IMR-90 (cell line): ENCODE results near the gene IDI2. TPM values are rescaled to one million over a fixed set of nuclear protein-coding genes. Genes with fewer than 3 reads are reported as not detected.

Experiments
- ATAC-seq: fragments of 200-7000 bp; cut with Tn5 transposase; 2 replicates; pipeline ENCODE4 v1.9.1; 2020; ENCODE audit warnings: low read depth, mild to moderate bottlenecking, moderate library complexity
- BruUV-seq: library from RNA; stranded (reverse); fragments of 400-500 nt; replicated peaks from 2 replicates; lab custom pipeline; 2021; lab: Mats Ljungman, UMichigan
- CTCF ChIA-PET: fragments of 300-600 bp; formaldehyde crosslinking; extraction: SDS; loops from one replicate; lab custom pipeline; 2021; ENCODE audit warnings: antibody characterized with exemption; lab: Yijun Ruan, JAX
- POLR2A ChIA-PET: fragments of 300-600 bp; sonication (Branson Sonifier 250); formaldehyde crosslinking; loops from one replicate; lab custom pipeline; 2022; ENCODE audit warnings: antibody characterized with exemption; ENCODE audit not compliant: unreplicated experiment; lab: Charles Lee
- DNase-seq: peaks from one replicate; pipeline ENCODE4 v3.0.0; 2013
- H2AFZ ChIP-seq: replicated peaks from 2 replicates; pipeline ENCODE3; 2013; ENCODE audit warnings: low read length, mild to moderate bottlenecking; ENCODE audit not compliant: poor library complexity
- H2AK5ac ChIP-seq: 2 replicates; pipeline ENCODE4 v1.6.1; 2013; ENCODE audit warnings: low read depth, low read length, inconsistent platforms
- H2AK9ac ChIP-seq: replicated peaks from 2 replicates; pipeline ENCODE3; 2013; ENCODE audit warnings: mild to moderate bottlenecking, low read depth, low read length, moderate library complexity; ENCODE audit not compliant: poor library complexity
- H2BK120ac ChIP-seq: 2 replicates; pipeline ENCODE4 v1.6.1; 2013; ENCODE audit warnings: low read depth, low read length, inconsistent platforms
- H2BK15ac ChIP-seq: 3 replicates; pipeline ENCODE4 v1.6.1; 2013; ENCODE audit warnings: low read depth, low read length, inconsistent platforms
- H2BK20ac ChIP-seq: 2 replicates; pipeline ENCODE4 v1.6.1; 2013; ENCODE audit warnings: low read depth, mild to moderate bottlenecking, inconsistent platforms, low read length, moderate library complexity
- H2BK5ac ChIP-seq: 2 replicates; pipeline ENCODE4 v1.6.1; 2013; ENCODE audit warnings: mild to moderate bottlenecking, low read depth, low read length, inconsistent platforms; ENCODE audit not compliant: poor library complexity, severe bottlenecking
- H3K14ac ChIP-seq: replicated peaks from 2 replicates; pipeline ENCODE4 v1.6.1; 2013; ENCODE audit warnings: low read depth, low read length, inconsistent platforms
- H3K18ac ChIP-seq: 2 replicates; pipeline ENCODE4 v1.6.1; 2013; ENCODE audit warnings: low read depth, low read length, control low read depth
- H3K23ac ChIP-seq: 2 replicates; pipeline ENCODE4 v1.6.1; 2013; ENCODE audit warnings: low read depth, low read length, inconsistent platforms
- H3K27ac ChIP-seq: 2 replicates; pipeline ENCODE4 v1.5.1; 2013; ENCODE audit warnings: mild to moderate bottlenecking, control low read depth, low read length; ENCODE audit not compliant: insufficient read depth
- H3K27me3 ChIP-seq: 2 replicates; pipeline ENCODE4 v1.6.1; 2013; ENCODE audit warnings: low read length; ENCODE audit not compliant: control insufficient read depth, insufficient read depth
- H3K36me3 ChIP-seq: 2 replicates; pipeline ENCODE4 v1.6.1; 2013; ENCODE audit warnings: low read length, mixed read lengths; ENCODE audit not compliant: control insufficient read depth, insufficient read depth
- H3K4ac ChIP-seq: 2 replicates; pipeline ENCODE4 v1.6.1; 2013; ENCODE audit warnings: low read depth, low read length, inconsistent platforms
- H3K4me1 ChIP-seq: 2 replicates; pipeline ENCODE4 v1.6.1; 2013; ENCODE audit warnings: low read length, mixed read lengths; ENCODE audit not compliant: control insufficient read depth, insufficient read depth
- H3K4me2 ChIP-seq: 2 replicates; pipeline ENCODE4 v1.6.1; 2013; ENCODE audit warnings: low read depth, mild to moderate bottlenecking, control low read depth, low read length, moderate library complexity
- H3K4me3 ChIP-seq: 2 replicates; pipeline ENCODE4 v1.5.1; 2013; ENCODE audit warnings: low read depth, mild to moderate bottlenecking, control low read depth, low read length, moderate library complexity; ENCODE audit not compliant: insufficient read depth
- H3K56ac ChIP-seq: 2 replicates; pipeline ENCODE4 v1.6.1; 2013; ENCODE audit warnings: low read length, inconsistent platforms; ENCODE audit not compliant: insufficient read depth; ENCODE audit errors: extremely low read depth
- H3K79me1 ChIP-seq, 2 experiments: 2 replicates each; pipeline ENCODE4 v1.6.1; 2013; ENCODE audit warnings: low read length in 2 of 2, inconsistent platforms in 1 of 2, low read depth in 1 of 2
- H3K9ac ChIP-seq: 2 replicates; pipeline ENCODE4 v1.6.1; 2013; ENCODE audit warnings: low read depth, low read length, control low read depth
- H3K9me1 ChIP-seq: 2 replicates; pipeline ENCODE4 v1.6.1; 2013; ENCODE audit warnings: low read length, inconsistent platforms; ENCODE audit not compliant: insufficient read depth
- H3K9me3 ChIP-seq: 2 replicates; pipeline ENCODE4 v1.6.1; 2013; ENCODE audit warnings: low read length; ENCODE audit not compliant: control insufficient read depth, insufficient read depth
- H4K20me1 ChIP-seq: 2 replicates; pipeline ENCODE4 v1.6.1; 2013; ENCODE audit warnings: low read length, inconsistent platforms; ENCODE audit not compliant: insufficient read depth
- H4K5ac ChIP-seq: 2 replicates; pipeline ENCODE4 v1.6.1; 2013; ENCODE audit warnings: mild to moderate bottlenecking, low read depth, low read length, control low read depth
- H4K8ac ChIP-seq, 2 experiments: 2 replicates each; pipeline ENCODE4 v1.6.1; 2013; ENCODE audit warnings: low read depth in 2 of 2, low read length in 2 of 2, control low read depth in 1 of 2, inconsistent platforms in 1 of 2
- H4K91ac ChIP-seq: 2 replicates; pipeline ENCODE4 v1.6.1; 2013; ENCODE audit warnings: low read depth, low read length, inconsistent platforms; ENCODE audit not compliant: insufficient read depth
- BHLHE40 ChIP-seq: fragments of 150-350 bp; IDR thresholded peaks from 2 replicates; pipeline ENCODE4 v1.6.1; 2016; ENCODE audit warnings: mild to moderate bottlenecking, low read depth, low read length
- CHD1 ChIP-seq: IDR thresholded peaks from 2 replicates; pipeline ENCODE4 v1.6.1; 2012; ENCODE audit warnings: low read depth, low read length, improper control_type of control experiment
- FOS ChIP-seq: fragments of 150-350 bp; IDR thresholded peaks from 2 replicates; pipeline ENCODE4 v1.6.1; 2016; ENCODE audit warnings: low read depth, low read length
- MAFK ChIP-seq: IDR thresholded peaks from 2 replicates; pipeline ENCODE4 v1.6.1; 2012; ENCODE audit warnings: low read depth, low read length, improper control_type of control experiment
- MAZ ChIP-seq: IDR thresholded peaks from 2 replicates; pipeline ENCODE4 v1.6.1; 2012; ENCODE audit warnings: low read depth, mild to moderate bottlenecking, low read length, improper control_type of control experiment, moderate library complexity, borderline replicate concordance
- MXI1 ChIP-seq: IDR thresholded peaks from 2 replicates; pipeline ENCODE4 v1.6.1; 2012; ENCODE audit warnings: low read depth, mild to moderate bottlenecking, low read length, moderate library complexity, borderline replicate concordance
- NFE2L2 ChIP-seq: fragments of 150-350 bp; IDR thresholded peaks from 2 replicates; pipeline ENCODE4 v1.6.1; 2016; ENCODE audit warnings: low read depth, mild to moderate bottlenecking, low read length
- POLR2A ChIP-seq: IDR thresholded peaks from 2 replicates; pipeline ENCODE4 v1.6.1; 2012; ENCODE audit warnings: mild to moderate bottlenecking, low read depth, low read length
- RCOR1 ChIP-seq: IDR thresholded peaks from 2 replicates; pipeline ENCODE4 v1.6.1; 2012; ENCODE audit warnings: mild to moderate bottlenecking, low read length, improper control_type of control experiment; ENCODE audit not compliant: insufficient replicate concordance
- RFX5 ChIP-seq: IDR thresholded peaks from 2 replicates; pipeline ENCODE4 v1.8.0; 2012; ENCODE audit warnings: low read depth, mild to moderate bottlenecking, low read length, moderate library complexity
- SMC3 ChIP-seq: fragments of 150-350 bp; IDR thresholded peaks from 2 replicates; pipeline ENCODE4 v1.6.1; 2016; ENCODE audit warnings: low read depth, mild to moderate bottlenecking, antibody characterized with exemption, low read length, moderate library complexity
- WGBS, 2 experiments: methylation state at CpG; one replicate each; pipeline versions ENCODE4 v1.1.5 to v1.1.7; 2013; ENCODE audit warnings: missing lambda C conversion rate in 2 of 2; ENCODE audit not compliant: insufficient read length in 1 of 2; ENCODE audit errors: extremely low coverage in 2 of 2; 5-methylcytosine and 5-hydroxymethylcytosine counted together
- dilution Hi-C: fragments of 300-500 bp; cut with HindIII; formaldehyde crosslinking; loops from one replicate; pipeline ENCODE4 v1.14.3; 2018; ENCODE audit warnings: low sequenced_read_pairs; ENCODE audit not compliant: unreplicated experiment
- in situ Hi-C: fragments of 300-500 bp; cut with MboI; formaldehyde crosslinking; loops from 3 replicates; pipeline ENCODE4 v1.14.3; 2019; ENCODE audit warnings: low sequenced_read_pairs, inconsistent platforms, mixed read lengths
- intact Hi-C: fragments of 100-400 bp; cut with micrococcal nuclease; formaldehyde crosslinking; loops from 2 replicates; pipeline ENCODE4 v1.10.0; 2022
- polyA plus RNA-seq, 3 experiments: library from polyadenylated mRNA; depleted of rRNA; stranded (reverse); fragments of >200 nt; gene quantifications; 2 replicates each; pipeline ENCODE4 v1.2.3, GENCODE V29; 2012; ENCODE audit warnings: low replicate concordance in 1 of 3
- total RNA-seq: library from RNA; depleted of rRNA; stranded (reverse); fragments of >200 nt; gene quantifications from 2 replicates; pipeline ENCODE4 v1.2.3, GENCODE V29; 2012
- TF ChIP-seq, protein P1 (sequence below): conservative IDR thresholded peaks from 2 replicates; pipeline ENCODE4 v1.5.1; 2012; ENCODE audit warnings: mild to moderate bottlenecking, low read depth, low read length, improper control_type of control experiment
- TF ChIP-seq, protein P2 (sequence below): fragments of 150-350 bp; IDR thresholded peaks from 2 replicates; pipeline ENCODE4 v1.6.1; 2016; ENCODE audit warnings: low read depth, mild to moderate bottlenecking, low read length, moderate library complexity, borderline replicate concordance
- TF ChIP-seq, protein P3 (sequence below): fragments of 150-350 bp; IDR thresholded peaks from 2 replicates; pipeline ENCODE4 v1.6.1; 2017; ENCODE audit warnings: mild to moderate bottlenecking, antibody characterized with exemption, low read length, low read depth

Gene IDI2
- total and polyA plus RNA-seq, 2 of the 4 experiments (the other 2 are of a cell fraction): not detected

DNA sequence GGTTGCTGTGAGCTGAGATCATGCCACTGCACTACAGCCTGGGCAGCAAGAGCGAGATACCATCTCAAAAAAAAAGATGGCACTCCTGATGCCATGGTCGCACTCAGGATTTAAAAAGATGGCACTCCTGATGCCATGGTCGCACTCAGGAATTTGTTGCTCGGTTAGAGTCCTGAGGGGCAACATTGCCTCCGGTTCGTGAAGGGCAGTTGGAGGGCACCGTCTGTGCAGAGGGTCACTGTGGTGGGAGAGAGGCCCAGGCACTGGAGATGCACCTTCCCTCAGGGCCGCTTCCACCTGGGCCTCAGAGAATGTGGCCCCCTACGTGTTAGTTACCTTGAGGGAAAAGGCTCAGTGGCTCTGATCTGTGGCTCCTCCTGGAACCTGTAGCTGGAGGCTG is 19.1 kb downstream of the IDI2 start:
- H2AFZ ChIP-seq: no peak overlapping the region
- no peak overlapping the region for H3K14ac ChIP-seq
- H3K79me1 ChIP-seq: peaks cover 29 to 43% of the 10 kb centered on the region in 2 experiments
- no peak overlapping the region for H3K56ac ChIP-seq
- BruUV-seq: no TSS peak
- no peak overlapping the region for H3K4ac ChIP-seq
- no peak overlapping the region for H3K9ac ChIP-seq
- no peak overlapping the region for H2BK120ac ChIP-seq
- DNase-seq: no peak
- CTCF ChIA-PET: no interaction called here
- no peak overlapping the region for H3K4me3 ChIP-seq
- no peak overlapping the region for H4K8ac ChIP-seq
- no peak for ATAC-seq
- H2BK15ac ChIP-seq: no peak overlapping the region
- H3K23ac ChIP-seq: no peak overlapping the region
- no peak overlapping the region for H4K5ac ChIP-seq
- H4K20me1 ChIP-seq: peaks cover 26% of the 10 kb centered on the region
- no peak overlapping the region for H4K91ac ChIP-seq
- dilution Hi-C loops (no loop called here), in situ Hi-C loops (no loop called here), intact Hi-C loops (no loop called here)
- H2BK5ac ChIP-seq: no peak overlapping the region
- WGBS, 2 experiments: 91% methylated on average over 3 of the region's 9 CpGs; no CpG with 5 or more reads in 1 of the 2 experiments
- H3K36me3 ChIP-seq: peaks cover 65% of the 10 kb centered on the region
- no peaks in the 10 kb centered on the region for H3K4me1 ChIP-seq
- POLR2A ChIA-PET: no interaction called here
- TF ChIP-seq FOS: no peak
- TF ChIP-seq POLR2A: no peak
- TF ChIP-seq, protein P1, sequence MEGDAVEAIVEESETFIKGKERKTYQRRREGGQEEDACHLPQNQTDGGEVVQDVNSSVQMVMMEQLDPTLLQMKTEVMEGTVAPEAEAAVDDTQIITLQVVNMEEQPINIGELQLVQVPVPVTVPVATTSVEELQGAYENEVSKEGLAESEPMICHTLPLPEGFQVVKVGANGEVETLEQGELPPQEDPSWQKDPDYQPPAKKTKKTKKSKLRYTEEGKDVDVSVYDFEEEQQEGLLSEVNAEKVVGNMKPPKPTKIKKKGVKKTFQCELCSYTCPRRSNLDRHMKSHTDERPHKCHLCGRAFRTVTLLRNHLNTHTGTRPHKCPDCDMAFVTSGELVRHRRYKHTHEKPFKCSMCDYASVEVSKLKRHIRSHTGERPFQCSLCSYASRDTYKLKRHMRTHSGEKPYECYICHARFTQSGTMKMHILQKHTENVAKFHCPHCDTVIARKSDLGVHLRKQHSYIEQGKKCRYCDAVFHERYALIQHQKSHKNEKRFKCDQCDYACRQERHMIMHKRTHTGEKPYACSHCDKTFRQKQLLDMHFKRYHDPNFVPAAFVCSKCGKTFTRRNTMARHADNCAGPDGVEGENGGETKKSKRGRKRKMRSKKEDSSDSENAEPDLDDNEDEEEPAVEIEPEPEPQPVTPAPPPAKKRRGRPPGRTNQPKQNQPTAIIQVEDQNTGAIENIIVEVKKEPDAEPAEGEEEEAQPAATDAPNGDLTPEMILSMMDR: no peak
- TF ChIP-seq, protein P2, sequence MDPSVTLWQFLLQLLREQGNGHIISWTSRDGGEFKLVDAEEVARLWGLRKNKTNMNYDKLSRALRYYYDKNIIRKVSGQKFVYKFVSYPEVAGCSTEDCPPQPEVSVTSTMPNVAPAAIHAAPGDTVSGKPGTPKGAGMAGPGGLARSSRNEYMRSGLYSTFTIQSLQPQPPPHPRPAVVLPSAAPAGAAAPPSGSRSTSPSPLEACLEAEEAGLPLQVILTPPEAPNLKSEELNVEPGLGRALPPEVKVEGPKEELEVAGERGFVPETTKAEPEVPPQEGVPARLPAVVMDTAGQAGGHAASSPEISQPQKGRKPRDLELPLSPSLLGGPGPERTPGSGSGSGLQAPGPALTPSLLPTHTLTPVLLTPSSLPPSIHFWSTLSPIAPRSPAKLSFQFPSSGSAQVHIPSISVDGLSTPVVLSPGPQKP: no peak
- no peak for TF ChIP-seq SMC3
- no peak for TF ChIP-seq RCOR1
- no peak for TF ChIP-seq BHLHE40
- no peak for TF ChIP-seq MXI1
- no peak for TF ChIP-seq CHD1
- TF ChIP-seq, protein P3, sequence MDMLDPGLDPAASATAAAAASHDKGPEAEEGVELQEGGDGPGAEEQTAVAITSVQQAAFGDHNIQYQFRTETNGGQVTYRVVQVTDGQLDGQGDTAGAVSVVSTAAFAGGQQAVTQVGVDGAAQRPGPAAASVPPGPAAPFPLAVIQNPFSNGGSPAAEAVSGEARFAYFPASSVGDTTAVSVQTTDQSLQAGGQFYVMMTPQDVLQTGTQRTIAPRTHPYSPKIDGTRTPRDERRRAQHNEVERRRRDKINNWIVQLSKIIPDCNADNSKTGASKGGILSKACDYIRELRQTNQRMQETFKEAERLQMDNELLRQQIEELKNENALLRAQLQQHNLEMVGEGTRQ: no peak
- TF ChIP-seq MAZ: no peak
- TF ChIP-seq MAFK: no peak
- TF ChIP-seq NFE2L2: no peak
- TF ChIP-seq RFX5: no peak
- no peak overlapping the region for H2AK9ac ChIP-seq
- no peak overlapping the region for H3K18ac ChIP-seq
- no peaks in the 10 kb centered on the region for H3K27me3 ChIP-seq
- 0 out of 2 replicates have a peak, but pooled peaks cover 2% of the 10 kb centered on the region for H3K9me3 ChIP-seq
- no peak overlapping the region for H3K27ac ChIP-seq
- H3K4me2 ChIP-seq: no peak overlapping the region
- no peak overlapping the region for H2BK20ac ChIP-seq
- H3K9me1 ChIP-seq: peaks cover 8% of the 10 kb centered on the region; the same call in 1 of the 2 replicates
- H2AK5ac ChIP-seq: no peak overlapping the region
